ENCODE results near the gene PPP1R2.

GRCh38 chr3:195517030-195517429 lies 26.1 kb downstream of the PPP1R2 start:
- TF ChIP-seq SP1 (IDR thresholded peaks at IDR 0.05) = no peak
- no peak for TF ChIP-seq SUZ12 (IDR thresholded peaks at IDR 0.05)
- TF ChIP-seq FOXA1 (IDR thresholded peaks at IDR 0.05) = no peak
- no peak for TF ChIP-seq HDGF (IDR thresholded peaks at IDR 0.05; ENCODE audit: borderline replicate concordance)
- no peak for TF ChIP-seq PKNOX1 (IDR thresholded peaks at IDR 0.05)
- TF ChIP-seq FOXK2 (IDR thresholded peaks at IDR 0.05) = no peak
- no peak for TF ChIP-seq ARNT (IDR thresholded peaks at IDR 0.05)
- no peak for TF ChIP-seq CTBP1 (IDR thresholded peaks at IDR 0.05; ENCODE audit: borderline replicate concordance)
- no peak for TF ChIP-seq BHLHE40 (IDR thresholded peaks at IDR 0.05; ENCODE audit: borderline replicate concordance)
- TF ChIP-seq ELF4 (IDR thresholded peaks at IDR 0.05) = no peak
- TF ChIP-seq LEF1 (IDR thresholded peaks at IDR 0.05; ENCODE audit: borderline replicate concordance) = no peak
- no peak for TF ChIP-seq ZNF384 (IDR thresholded peaks at IDR 0.05)
- no peak for TF ChIP-seq TARDBP (IDR thresholded peaks at IDR 0.05)

Measured in HEK293T (cell line).